ENCODE measurements around the gene RBM17.
A peak's percentile ranks its signal among the peaks of the same experiment; 100 is the strongest.
"Not testable (repeated sequence)": the region's sequence is repeated elsewhere in the genome, so short reads cannot be mapped to it uniquely, and the experiment has no call there.

Gene RBM17

GRCh38 chr10:6058682-6059475 lies 30.0 kb upstream of the RBM17 start:
- DNase-seq = no peak

GRCh38 chr10:6059506-6059905 lies 29.3 kb upstream of the RBM17 start:
- DNase-seq = no peak

DNA sequence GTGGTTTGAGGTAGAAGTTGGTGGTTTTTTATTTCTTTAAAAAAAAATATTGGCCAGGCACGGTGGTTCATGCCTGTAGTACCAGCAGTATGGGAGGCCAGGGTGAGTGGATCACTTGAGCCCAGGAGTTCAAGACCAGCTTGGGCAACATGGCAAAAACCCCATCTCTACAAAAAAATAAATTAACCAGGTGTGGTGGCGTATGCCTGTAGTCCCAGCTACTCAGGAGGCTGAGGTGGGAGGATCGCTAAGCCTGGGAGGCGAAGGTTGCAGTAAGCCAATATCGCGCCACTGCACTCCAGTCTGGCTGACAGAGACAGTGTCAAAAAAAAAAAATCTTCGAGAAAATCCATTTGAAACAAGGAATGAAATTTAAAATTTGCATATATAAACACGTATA lies 27.8 kb upstream of the RBM17 start:
- DNase-seq = no peak

DNA sequence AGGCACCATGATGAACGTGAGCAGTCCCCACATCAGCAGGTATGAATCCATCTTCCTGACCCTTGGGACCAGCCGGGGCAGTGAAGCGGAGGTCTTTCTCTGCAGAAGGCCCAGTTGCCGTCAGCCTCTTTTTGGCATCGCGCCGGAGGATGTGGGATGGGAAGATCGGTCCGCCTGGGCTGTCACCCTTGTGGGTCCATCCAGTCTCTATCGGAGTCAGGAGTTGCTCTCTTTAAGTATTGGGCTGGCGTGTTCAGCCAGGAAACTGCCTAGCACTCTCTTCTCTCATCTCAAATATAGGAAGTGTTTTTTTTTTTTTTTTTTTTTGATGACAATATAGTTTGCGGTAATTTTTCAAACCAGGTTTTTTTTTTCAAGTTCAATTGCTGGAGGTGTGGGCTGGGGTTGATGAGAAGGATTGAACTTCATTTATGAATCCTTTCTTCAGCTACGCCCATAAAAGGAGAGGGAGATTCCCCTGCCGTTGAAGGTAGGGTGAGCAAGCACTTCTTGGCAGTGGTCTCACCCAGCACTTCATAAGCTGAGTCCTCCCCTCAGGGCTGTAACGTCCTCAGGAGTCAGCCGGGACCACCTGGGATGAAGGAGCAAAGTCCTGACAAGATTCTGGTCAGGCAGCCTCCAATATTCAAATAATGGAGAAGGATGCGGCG lies 26.6 kb upstream of the RBM17 start, which contains the start of gene IL2RA:
Gene IL2RA, minus strand, starts transcription at position 267 of the 671 bp plus-strand sequence. Its CDS starts 216 bp downstream, at position 51.
- DNase-seq = peak; percentile 19

DNA sequence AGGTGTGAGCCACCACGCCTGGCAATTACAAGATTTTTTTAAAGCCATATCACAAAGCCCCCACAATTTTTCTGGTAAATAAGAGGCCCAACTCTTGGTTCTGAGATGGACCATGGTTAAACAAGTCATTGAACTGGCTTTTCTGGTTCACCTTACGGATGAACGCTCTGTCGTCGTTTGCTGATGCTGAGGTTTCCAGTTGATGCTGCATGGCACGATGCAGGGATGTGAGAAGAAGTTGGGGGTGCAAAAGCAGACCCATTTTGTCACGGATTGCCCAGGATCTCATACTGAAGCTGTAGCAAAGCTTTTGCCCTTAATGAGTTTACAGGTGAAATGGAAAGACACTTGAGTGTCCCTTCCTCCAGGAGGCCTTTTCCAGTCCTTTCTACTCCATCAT lies 24.7 kb upstream of the RBM17 start:
- DNase-seq = no peak

- not testable (repeated sequence) for DNase-seq
Measured at GRCh38 chr10:6064726-6065125, 24.1 kb upstream of the RBM17 start.

DNA sequence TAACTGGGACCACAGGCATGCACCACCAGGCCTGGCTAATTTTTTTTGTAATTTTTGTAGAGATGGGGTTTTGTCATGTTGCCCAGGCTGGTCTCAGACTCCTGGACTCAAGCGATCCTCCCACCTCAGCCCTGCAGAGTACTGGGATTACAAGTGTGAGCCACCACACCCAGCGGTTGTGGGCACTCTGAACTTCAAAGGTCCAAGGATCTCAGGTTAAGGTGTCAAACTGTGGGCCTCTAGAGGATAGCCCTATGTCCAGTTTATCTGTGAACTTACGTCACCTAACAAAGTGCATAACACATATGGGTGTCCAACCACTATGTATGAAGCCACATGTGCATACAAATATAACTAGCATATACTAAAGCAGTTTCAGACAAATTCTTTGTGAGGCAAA lies 23.4 kb upstream of the RBM17 start:
- no peak for DNase-seq

DNA sequence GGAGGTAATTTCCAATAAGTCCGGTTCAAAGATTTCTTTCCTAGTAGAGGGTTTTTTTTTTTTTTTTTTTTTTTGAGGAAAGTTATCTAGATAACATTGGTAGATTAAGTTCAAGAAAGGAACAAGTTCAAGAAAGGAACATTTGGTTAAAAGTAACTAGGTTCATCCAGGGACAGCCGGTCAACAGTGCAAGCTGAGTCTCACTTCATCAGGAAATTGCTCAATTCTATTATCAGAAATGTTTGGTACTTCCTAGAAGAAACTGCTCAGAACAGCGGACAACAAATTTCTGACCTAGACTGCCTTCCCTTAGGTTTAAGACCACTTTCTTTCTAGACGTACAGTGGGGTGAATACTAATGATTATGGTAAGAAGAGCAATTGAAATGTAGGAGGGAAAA lies 23.0 kb upstream of the RBM17 start:
- peak; percentile 94 for DNase-seq

- DNase-seq = no peak
Measured at GRCh38 chr10:6067457-6067856, 21.4 kb upstream of the RBM17 start.

DNA sequence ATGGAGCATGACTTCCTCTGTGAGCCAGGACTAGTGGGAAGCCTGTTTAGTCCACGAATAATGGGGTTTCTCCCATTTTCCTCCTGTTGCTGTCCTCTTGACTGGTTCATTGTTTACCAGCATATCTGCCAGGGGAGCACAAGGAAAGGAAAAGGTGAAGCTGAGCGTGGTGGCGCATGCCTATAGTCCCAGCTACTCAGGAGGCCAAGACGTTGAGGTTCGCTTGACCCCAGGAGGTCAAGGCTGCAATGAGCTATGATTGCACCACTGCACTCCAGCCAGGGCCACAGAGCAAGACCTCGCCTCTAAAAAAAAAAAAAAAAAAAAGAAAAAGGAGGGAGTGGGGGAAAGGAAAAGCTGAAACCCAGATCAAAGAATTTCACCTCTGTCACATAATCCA lies 20.8 kb upstream of the RBM17 start:
- DNase-seq = peak; percentile 74

- DNase-seq = peak; percentile 90
Measured at GRCh38 chr10:6068422-6068821, 20.4 kb upstream of the RBM17 start.

GRCh38 chr10:6069081-6069931 lies 19.5 kb upstream of the RBM17 start:
- DNase-seq = peak; percentile 94

DNA sequence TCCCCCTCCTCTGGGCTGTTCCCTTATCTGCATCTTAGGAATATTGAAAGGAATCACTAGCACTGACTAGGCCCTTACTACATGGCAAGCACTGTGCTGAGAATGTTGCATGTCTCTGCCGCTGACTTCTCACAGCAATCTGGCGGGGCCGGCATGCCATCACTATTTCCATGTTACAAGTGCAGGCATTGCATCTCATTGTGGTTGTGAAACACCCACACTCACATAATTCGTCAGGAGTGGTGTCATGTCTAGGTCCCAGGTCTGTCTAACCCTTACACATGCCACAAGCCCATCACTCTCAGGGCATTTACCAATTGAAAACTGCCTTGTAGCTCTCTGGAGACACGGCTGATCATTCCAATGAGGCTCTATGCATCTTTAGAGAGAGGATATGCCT lies 18.2 kb upstream of the RBM17 start:
- DNase-seq = peak; percentile 73

- peak; percentile 48 for DNase-seq
Measured at GRCh38 chr10:6071181-6072175, 17.4 kb upstream of the RBM17 start.

- peak; percentile 98 for DNase-seq
Measured at GRCh38 chr10:6072215-6072934, 16.5 kb upstream of the RBM17 start.

- DNase-seq = peak; percentile 62
Measured at GRCh38 chr10:6074489-6075301, 14.1 kb upstream of the RBM17 start.

DNA sequence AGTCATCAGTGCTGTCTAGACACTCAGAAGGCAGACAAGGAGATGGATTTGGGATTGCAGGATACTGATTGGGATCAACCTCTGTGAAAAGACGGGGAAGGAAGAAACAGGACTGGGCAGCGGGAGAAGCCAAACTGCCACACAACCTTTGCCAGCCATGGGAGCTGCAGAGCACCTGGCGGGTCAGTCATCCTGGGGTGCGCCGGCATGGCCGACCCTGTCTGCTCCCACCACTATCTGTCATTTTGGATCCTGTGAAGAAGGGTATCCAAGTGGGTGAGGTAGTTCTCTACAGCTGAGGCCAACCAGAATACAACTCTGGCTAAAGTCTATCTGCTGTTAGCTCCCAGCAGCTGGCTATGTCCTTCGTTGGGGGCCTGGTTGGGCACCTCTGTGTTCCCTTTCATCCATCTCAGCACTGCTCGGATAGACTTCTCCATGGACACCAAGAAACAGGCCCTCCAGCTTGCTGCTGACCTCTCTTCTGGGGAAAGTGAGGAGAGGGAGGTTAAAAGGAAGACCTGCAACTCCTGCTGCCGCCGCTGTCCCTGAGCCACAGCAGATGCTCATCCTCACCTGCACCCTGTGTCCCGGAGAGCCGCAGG lies 11.7 kb upstream of the RBM17 start:
- no peak for DNase-seq

- DNase-seq = no peak
Measured at GRCh38 chr10:6079044-6079443, 9.8 kb upstream of the RBM17 start.

DNA sequence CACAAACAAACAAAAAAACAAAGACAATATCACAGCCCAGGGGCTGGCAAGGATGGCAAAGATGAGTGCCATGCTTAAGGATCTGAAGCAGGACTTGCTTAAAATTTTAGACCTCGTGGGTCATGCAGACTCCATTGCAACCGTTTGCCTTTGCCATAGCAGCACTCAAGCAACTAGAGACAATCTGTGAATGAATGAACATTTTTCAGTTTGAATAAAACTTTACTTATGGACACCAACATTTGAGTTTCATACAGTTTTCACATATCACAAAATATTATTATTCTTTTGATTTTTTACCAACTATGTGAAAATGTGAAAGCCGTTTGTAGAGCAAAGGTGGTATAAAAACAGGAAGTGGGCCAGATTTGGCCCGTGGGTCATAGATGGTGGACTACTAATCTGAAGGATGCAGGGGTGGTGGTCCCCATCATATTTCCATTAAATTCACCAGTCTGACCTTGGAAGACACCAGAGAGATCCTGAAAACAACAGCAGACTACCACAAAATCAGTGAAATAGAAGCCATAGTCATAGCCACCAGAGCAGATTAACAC lies 8.3 kb upstream of the RBM17 start:
- no peak for DNase-seq

All from MV-4-11 (cell line).